PC-3 (cell line): ENCODE measurements around the gene BNIP5. TPM values are rescaled to one million over a fixed set of nuclear protein-coding genes. Genes with fewer than 3 reads are reported as not detected.

Experiments
- ATAC-seq: fragments of 200-7000 bp; cut with Tn5 transposase; 2 replicates; pipeline ENCODE4 v1.9.1; 2020; ENCODE audit warnings: mild to moderate bottlenecking, moderate library complexity
- BruUV-seq: library from RNA; stranded (reverse); fragments of 400-500 nt; replicated peaks from 2 replicates; lab custom pipeline; 2021; lab: Mats Ljungman, UMichigan
- CTCF ChIA-PET: fragments of 300-600 bp; sonication (Branson Sonifier 250); formaldehyde crosslinking; loops from one replicate; lab custom pipeline; 2022; ENCODE audit warnings: antibody characterized with exemption; lab: Charles Lee
- POLR2A ChIA-PET: fragments of 300-600 bp; sonication (Branson Sonifier 250); formaldehyde crosslinking; loops from one replicate; lab custom pipeline; 2022; ENCODE audit warnings: antibody characterized with exemption; ENCODE audit not compliant: unreplicated experiment; lab: Charles Lee
- DNase-seq: peaks from one replicate; pipeline ENCODE4 v3.0.0-alpha.2; 2015
- H2AFZ ChIP-seq: fragments of 300-600 bp; sonication (generic); 2 replicates; pipeline ENCODE4 v1.6.0; 2016; ENCODE audit warnings: antibody characterized with exemption, low read length
- H3F3A ChIP-seq: fragments of 300-600 bp; sonication (generic); one replicate; pipeline ENCODE4 v1.6.0; 2017; ENCODE audit warnings: antibody characterized with exemption, low read length, control low read depth, mild to moderate bottlenecking; ENCODE audit not compliant: unreplicated experiment
- H3K27ac ChIP-seq: fragments of 300-600 bp; sonication (generic); 2 replicates; pipeline ENCODE4 v1.5.1; 2016; ENCODE audit warnings: mild to moderate bottlenecking, low read length
- H3K27me3 ChIP-seq: fragments of 300-600 bp; sonication (generic); 2 replicates; pipeline ENCODE4 v1.6.1; 2016; ENCODE audit warnings: low read length, mixed read lengths
- H3K36me3 ChIP-seq: fragments of 300-600 bp; sonication (generic); 2 replicates; pipeline ENCODE4 v1.6.1; 2016; ENCODE audit warnings: low read depth, mixed run types, low read length, mixed read lengths
- H3K4me1 ChIP-seq: fragments of 300-600 bp; sonication (generic); 2 replicates; pipeline ENCODE4 v1.5.1; 2016; ENCODE audit warnings: low read length; ENCODE audit not compliant: insufficient read depth
- H3K4me2 ChIP-seq: fragments of 300-600 bp; sonication (generic); 2 replicates; pipeline ENCODE4 v1.6.0; 2016; ENCODE audit warnings: low read length
- H3K4me3 ChIP-seq: fragments of 300-600 bp; sonication (generic); 2 replicates; pipeline ENCODE4 v1.5.1; 2016; ENCODE audit warnings: mild to moderate bottlenecking, low read length, mixed read lengths
- H3K79me2 ChIP-seq: fragments of 300-600 bp; sonication (generic); 2 replicates; pipeline ENCODE4 v1.6.1; 2017; ENCODE audit warnings: low read length, mixed read lengths
- H3K9ac ChIP-seq: fragments of 300-600 bp; sonication (generic); 2 replicates; pipeline ENCODE4 v1.6.0; 2016; ENCODE audit warnings: mild to moderate bottlenecking, low read length
- H3K9me2 ChIP-seq: fragments of 300-600 bp; sonication (generic); replicated peaks from 2 replicates; pipeline ENCODE4 v1.6.1; 2016; ENCODE audit warnings: mixed run types, low read length, mixed read lengths
- H3K9me3 ChIP-seq: fragments of 300-600 bp; sonication (generic); 2 replicates; pipeline ENCODE4 v1.6.1; 2016; ENCODE audit warnings: low read length, mixed read lengths
- H4K20me1 ChIP-seq: fragments of 300-600 bp; sonication (generic); 2 replicates; pipeline ENCODE4 v1.6.1; 2016; ENCODE audit warnings: low read length, mixed read lengths
- EZH2 ChIP-seq: fragments of 300-600 bp; sonication (generic); IDR thresholded peaks from one replicate; pipeline ENCODE4 v1.6.1; 2017; ENCODE audit warnings: antibody characterized with exemption, mild to moderate bottlenecking, low read length; ENCODE audit not compliant: unreplicated experiment
- EZH2phosphoT487 ChIP-seq: fragments of 300-600 bp; sonication (generic); IDR thresholded peaks from 2 replicates; pipeline ENCODE4 v1.6.1; 2018; ENCODE audit warnings: mild to moderate bottlenecking, antibody characterized with exemption, low read length, borderline replicate concordance
- intact Hi-C: fragments of 100-400 bp; cut with micrococcal nuclease; formaldehyde crosslinking; loops from 2 replicates; pipeline ENCODE4 v1.9.0; 2023
- total RNA-seq: library from RNA; depleted of rRNA; stranded (reverse); fragments of >200 nt; gene quantifications from 2 replicates; pipeline ENCODE4 v1.2.3, GENCODE V29; 2014
- TF ChIP-seq, protein P1 (sequence below): fragments of 300-600 bp; sonication (generic); conservative IDR thresholded peaks from 2 replicates; pipeline ENCODE4 v1.5.1; 2017; ENCODE audit warnings: antibody characterized with exemption, low read depth, mild to moderate bottlenecking, low read length

Gene BNIP5
- total RNA-seq, 1 experiment from 2014 or later: not detected

DNA sequence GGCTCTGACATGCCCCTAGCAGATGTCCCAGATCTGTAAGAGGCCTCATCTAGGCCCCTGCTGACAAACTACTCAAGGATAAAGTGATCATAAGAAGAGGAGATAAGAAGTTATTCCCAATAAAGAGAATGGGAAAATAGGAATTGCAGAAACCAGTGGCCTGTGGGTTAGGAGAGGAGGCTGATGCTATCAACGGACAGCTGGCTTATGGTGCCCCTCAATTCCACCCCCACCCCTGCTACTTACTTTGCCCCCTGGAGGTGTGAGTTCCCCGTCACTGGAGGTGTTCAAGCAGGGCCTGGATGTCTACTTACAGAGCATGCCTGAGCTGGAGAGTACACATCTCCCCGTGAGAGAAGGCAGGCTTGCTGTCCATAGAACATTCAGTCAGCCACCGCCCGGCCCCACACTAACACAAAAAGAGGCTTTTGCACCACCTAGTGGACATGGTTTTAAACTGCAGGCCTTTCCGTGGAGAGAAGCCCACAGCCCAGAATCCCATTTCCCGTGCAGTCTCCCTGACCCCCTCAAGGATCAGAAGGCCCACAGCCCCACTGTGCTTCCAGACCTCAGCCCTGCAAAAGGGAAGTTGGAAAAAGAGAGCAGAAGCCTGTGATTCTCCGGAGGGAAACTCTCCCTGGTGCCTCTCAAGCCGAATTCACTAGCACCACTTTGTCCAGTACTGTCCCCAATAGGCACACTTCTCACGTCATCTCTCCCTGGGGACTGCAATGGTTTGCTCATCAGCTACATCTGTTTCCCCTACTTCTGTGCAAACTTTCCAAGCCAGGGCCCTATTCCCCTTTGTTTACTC lies 23.8 kb upstream of the BNIP5 start:
- Histone ChIP-seq H3K4me1 (no peaks in the 10 kb centered on the region), H4K20me1 (no peaks in the 10 kb centered on the region), H3F3A (no peaks in the 10 kb centered on the region), H3K36me3 (no peaks in the 10 kb centered on the region), H3K9ac (no peak overlapping the region), H3K4me3 (no peak overlapping the region), H3K79me2 (no peaks in the 10 kb centered on the region), H3K27me3 (no peaks in the 10 kb centered on the region), H2AFZ (peak overlapping the region; percentile 68), H3K4me2 (peak overlapping the region; percentile 54), H3K9me3 (no peaks in the 10 kb centered on the region), H3K27ac (no peak overlapping the region), H3K9me2 (no peaks in the 10 kb centered on the region)
- DNase-seq: peak; percentile 88
- ATAC-seq: peak; percentile 97
- intact Hi-C loops: loop anchor here (1.0 to 2.0 kb wide), 3 partner anchors 58 to 333 kb away; partner anchors contain the start of gene MAPK14
- ChIA-PET POLR2A (no interaction called here), CTCF (interaction anchor here (0.6 kb wide), 1 partner anchor 448 kb away, joined by 3 read pairs; no protein-coding TSS in a partner anchor)
- TF ChIP-seq, protein P1, sequence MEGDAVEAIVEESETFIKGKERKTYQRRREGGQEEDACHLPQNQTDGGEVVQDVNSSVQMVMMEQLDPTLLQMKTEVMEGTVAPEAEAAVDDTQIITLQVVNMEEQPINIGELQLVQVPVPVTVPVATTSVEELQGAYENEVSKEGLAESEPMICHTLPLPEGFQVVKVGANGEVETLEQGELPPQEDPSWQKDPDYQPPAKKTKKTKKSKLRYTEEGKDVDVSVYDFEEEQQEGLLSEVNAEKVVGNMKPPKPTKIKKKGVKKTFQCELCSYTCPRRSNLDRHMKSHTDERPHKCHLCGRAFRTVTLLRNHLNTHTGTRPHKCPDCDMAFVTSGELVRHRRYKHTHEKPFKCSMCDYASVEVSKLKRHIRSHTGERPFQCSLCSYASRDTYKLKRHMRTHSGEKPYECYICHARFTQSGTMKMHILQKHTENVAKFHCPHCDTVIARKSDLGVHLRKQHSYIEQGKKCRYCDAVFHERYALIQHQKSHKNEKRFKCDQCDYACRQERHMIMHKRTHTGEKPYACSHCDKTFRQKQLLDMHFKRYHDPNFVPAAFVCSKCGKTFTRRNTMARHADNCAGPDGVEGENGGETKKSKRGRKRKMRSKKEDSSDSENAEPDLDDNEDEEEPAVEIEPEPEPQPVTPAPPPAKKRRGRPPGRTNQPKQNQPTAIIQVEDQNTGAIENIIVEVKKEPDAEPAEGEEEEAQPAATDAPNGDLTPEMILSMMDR: peak; percentile 88
- no peak for TF ChIP-seq EZH2
- no TSS peak for BruUV-seq

DNA sequence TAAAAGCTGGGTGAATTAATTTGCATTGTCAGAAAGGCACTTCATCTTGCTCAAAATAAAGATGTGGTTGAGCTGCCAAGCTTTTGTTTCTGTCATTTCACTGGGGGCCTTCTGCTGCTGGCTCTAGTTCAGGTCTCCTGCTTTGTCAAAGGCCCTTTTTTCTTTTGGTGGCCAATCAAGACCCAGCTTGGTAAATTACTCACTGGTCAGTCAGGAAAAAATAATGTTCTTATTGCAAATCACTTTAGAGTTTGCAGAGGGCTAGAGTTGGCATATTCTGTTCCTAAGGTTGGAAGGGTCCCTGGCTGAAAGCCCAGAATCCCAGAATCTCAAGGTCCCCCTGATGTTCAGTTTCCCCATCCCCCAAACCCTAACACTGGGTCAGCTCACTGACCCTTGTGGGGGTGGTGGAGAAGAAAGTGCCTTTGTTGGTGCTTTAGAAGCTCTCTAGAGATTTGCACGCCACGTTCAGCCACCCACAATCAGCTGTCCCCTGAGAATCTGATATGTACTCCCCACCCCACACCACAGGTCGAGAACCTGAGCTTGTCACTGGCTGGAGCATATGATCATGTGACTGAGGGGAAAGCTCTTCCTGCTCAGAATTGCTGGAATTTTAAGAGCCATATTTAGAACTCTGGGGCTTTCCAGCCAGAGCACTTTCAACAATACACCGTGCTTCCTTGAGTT lies 21.7 kb upstream of the BNIP5 start:
- no peak for ATAC-seq
- intact Hi-C loops: no loop called here
- H3K9me3 ChIP-seq: no peaks in the 10 kb centered on the region

More for the DNA sequence above, 21.7 kb upstream of the BNIP5 start:
- no TSS peak for BruUV-seq
- Histone ChIP-seq H3K4me2 (no peak overlapping the region), H3K9ac (no peak overlapping the region), H3K79me2 (no peaks in the 10 kb centered on the region), H3K27ac (no peak overlapping the region), H2AFZ (no peak overlapping the region), H3K4me1 (no peaks in the 10 kb centered on the region), H3K9me2 (no peaks in the 10 kb centered on the region), H3K36me3 (no peaks in the 10 kb centered on the region), H3K4me3 (no peak overlapping the region), H3K27me3 (no peaks in the 10 kb centered on the region), H4K20me1 (no peaks in the 10 kb centered on the region), H3F3A (no peaks in the 10 kb centered on the region)
- POLR2A ChIA-PET: interaction anchor here (0.5 kb wide), 1 partner anchor 161 kb away, joined by 4 read pairs; no protein-coding TSS in a partner anchor
- TF ChIP-seq, protein P1: no peak
- TF ChIP-seq EZH2phosphoT487 (no peak), EZH2 (no peak)
- CTCF ChIA-PET: interaction anchor here (0.6 kb wide), 1 partner anchor 814 kb away, joined by 3 read pairs; no protein-coding TSS in a partner anchor
- DNase-seq: no peak
